DND-41 (cell line): ENCODE results near the gene FANCD2OS.

ENCODE experiments used
- EZH2 ChIP-seq: IDR thresholded peaks from 3 replicates; pipeline ENCODE4 v1.6.1; 2012; ENCODE audit warnings: borderline replicate concordance, low read depth, mild to moderate bottlenecking, moderate library complexity, low read length, inconsistent platforms; ENCODE audit not compliant: severe bottlenecking
- TF ChIP-seq, protein P1 (sequence below): IDR thresholded peaks from 2 replicates; pipeline ENCODE4 v1.5.1; 2012; ENCODE audit warnings: borderline replicate concordance, low read length, moderate library complexity, mild to moderate bottlenecking; ENCODE audit not compliant: poor library complexity, severe bottlenecking; ENCODE audit errors: extremely low read depth

DNA sequence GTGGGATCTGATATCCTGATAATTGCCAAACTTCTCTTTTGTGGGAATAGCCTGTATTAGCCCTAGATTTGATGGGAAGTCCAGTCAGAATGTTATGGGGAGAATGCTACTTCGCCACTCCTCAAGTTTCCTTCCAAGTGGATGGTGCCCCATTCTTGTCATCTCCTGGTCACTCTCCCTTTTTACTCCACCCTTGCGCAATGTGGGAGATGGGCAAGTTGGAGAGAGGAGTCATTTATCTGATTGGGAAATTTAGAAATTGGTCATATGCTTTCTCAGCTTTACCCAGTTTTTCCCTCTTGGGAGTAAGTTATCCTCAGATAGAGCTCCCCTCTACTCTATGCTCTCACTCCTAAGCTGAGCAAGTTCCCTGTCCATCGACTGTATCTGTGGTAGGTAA, 14.4 kb downstream of the FANCD2OS start:
- TF ChIP-seq, protein P1, sequence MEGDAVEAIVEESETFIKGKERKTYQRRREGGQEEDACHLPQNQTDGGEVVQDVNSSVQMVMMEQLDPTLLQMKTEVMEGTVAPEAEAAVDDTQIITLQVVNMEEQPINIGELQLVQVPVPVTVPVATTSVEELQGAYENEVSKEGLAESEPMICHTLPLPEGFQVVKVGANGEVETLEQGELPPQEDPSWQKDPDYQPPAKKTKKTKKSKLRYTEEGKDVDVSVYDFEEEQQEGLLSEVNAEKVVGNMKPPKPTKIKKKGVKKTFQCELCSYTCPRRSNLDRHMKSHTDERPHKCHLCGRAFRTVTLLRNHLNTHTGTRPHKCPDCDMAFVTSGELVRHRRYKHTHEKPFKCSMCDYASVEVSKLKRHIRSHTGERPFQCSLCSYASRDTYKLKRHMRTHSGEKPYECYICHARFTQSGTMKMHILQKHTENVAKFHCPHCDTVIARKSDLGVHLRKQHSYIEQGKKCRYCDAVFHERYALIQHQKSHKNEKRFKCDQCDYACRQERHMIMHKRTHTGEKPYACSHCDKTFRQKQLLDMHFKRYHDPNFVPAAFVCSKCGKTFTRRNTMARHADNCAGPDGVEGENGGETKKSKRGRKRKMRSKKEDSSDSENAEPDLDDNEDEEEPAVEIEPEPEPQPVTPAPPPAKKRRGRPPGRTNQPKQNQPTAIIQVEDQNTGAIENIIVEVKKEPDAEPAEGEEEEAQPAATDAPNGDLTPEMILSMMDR, result no peak
- no peak for TF ChIP-seq EZH2
